Measurements from ENCODE around the gene TEX55. TPM values are rescaled to one million over a fixed set of nuclear protein-coding genes. Genes with fewer than 3 reads are reported as not detected.
"Not testable (repeated sequence)": the region's sequence is repeated elsewhere in the genome, so short reads cannot be mapped to it uniquely, and the experiment has no call there.

The TEX55 gene
- total RNA-seq, 1 experiment from 2014 or later: not detected

GRCh38 chr3:119160815-119161214, 14.8 kb downstream of the TEX55 start:
- no peak for DNase-seq (ENCODE audit: low read depth)

GRCh38 chr3:119161240-119161639, 15.3 kb downstream of the TEX55 start:
- no peak for DNase-seq (ENCODE audit: low read depth)

DNA sequence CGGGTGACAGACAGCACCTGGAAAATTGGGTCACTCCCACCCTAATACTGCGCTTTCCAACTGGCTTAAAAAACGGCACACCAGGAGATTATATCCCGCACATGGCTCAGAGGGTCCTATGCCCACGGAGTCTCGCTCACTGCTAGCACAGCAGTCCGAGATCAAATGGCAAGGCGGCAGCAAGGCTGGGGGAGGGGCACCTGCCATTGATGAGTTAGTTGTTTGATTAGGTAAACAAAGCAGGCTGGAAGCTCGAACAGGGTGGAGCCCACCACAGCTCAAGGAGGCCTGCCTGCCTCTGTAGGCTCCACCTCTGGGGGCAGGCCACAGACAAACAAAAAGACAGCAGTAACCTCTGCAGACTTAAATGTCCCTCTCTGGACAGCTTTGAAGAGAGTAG, 18.8 kb downstream of the TEX55 start:
- DNase-seq (ENCODE audit: low read depth): not testable (repeated sequence)

DNA sequence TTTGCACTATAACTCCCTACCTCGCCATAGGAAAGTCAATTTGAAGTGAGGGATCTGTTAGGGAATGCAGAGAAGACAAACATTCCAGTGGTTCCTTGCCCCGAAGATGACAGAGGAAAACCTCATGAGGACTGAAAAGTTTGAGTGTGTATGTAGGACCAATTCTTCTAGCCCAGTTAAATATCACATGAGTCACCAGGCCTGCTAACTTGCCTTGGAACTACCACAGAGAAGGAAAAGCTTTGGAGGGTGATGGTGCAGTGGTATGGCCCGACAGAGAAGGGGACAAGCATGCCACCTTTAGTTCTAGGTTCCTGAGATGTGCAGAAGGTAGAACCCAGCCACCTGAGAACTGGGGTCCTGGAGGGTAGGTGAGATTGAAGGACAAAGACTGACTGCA, 24.9 kb downstream of the TEX55 start:
- no peak for DNase-seq (ENCODE audit: low read depth)

DNA sequence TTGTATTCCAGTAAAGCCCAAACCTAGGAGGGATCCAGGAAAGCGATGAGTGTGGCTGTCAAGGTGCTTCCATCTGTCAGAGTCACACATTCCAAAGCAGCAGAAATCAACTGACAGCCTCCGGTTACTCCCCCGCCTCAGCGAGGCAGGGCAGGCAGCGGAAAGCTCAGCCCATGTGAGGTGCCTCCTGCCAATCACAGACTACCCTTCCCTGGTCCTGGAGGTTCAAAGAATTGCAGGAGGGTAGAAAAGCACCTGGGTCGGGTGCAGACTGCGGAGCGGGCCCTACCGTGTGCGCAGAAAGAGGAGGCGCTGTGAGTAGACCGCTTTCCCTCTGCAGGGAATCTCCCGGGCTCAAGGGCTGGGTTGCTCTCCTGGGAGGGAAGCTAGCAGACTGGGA, 27.4 kb downstream of the TEX55 start, which contains the start of gene UPK1B:
TSS of gene UPK1B (plus strand) at position 274 of the 400 bp plus-strand sequence. CDS start 13,144 bp downstream, outside the sequence.
- no peak for DNase-seq (ENCODE audit: low read depth)

DNA sequence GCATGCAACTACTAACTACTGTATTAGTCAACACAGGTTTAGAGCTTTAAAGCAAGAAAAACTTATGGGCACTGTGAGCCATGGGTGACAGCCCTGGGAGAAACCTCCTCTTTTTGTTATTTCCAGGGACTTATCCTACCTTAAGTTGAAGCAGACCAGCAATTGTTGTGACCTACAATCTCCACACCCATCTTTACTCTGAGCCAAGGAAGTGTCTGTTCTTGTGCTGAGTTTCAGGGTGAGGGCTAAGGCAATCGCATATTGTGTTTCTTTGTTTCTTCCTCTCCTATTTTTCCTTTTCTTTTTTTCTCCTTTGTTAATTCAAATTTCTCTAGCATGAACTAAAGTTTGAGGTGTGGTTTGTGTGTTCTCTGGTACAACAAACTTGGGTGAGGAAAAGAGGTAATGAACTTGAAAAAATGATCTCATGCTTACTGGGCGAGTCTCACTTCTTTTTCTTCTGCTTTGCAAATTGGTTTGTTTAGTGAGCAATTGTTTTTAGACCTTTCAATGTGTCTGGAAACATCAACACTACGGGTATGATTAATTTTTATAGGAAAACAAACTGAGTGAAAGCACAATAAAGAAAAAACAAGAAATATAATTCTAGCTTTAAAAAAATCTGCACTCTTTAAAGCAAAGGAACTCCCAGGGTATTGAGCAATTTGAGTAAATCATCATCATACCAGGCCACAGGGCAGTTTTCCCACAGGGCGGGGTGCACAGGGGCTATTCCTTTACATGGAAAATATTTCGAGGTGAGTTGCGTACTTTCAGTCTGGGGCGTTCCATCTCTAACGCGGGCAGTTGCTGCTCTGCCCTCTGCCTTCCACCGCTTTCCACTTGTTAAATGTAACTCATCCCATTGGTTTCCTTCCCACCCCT, 30.1 kb downstream of the TEX55 start:
- no peak for DNase-seq (ENCODE audit: low read depth)

GRCh38 chr3:119176778-119177177, 30.8 kb downstream of the TEX55 start:
- no peak for DNase-seq (ENCODE audit: low read depth)

DNA sequence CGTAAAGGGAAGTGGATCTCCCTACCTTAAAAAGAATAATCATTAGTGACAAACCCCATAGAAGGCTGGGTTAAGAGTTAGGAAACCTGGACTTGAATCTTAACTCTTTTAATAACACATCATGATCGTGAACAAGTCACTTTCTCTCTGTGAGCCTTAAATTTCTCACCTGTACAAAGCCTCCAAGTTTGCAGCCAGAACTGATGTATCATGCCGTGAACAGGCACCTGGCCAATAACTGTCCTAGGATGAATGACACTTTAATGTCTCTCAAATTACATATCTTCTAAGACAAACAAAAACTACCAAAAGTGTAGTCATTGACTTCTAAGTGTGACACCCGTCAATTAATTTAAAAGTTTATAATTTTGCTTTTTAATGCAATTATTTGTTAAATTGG, 31.4 kb downstream of the TEX55 start:
- DNase-seq (ENCODE audit: low read depth): no peak

GRCh38 chr3:119181765-119182164, 35.8 kb downstream of the TEX55 start:
- DNase-seq (ENCODE audit: low read depth): no peak

- DNase-seq (ENCODE audit: low read depth): no peak
These were observed 38.1 kb downstream of the TEX55 start for GRCh38 chr3:119184111-119184510.

GRCh38 chr3:119184796-119185570, 39.0 kb downstream of the TEX55 start:
- peak; percentile 43 for DNase-seq (ENCODE audit: low read depth)

- DNase-seq (ENCODE audit: low read depth): no peak
These were observed 41.3 kb downstream of the TEX55 start for GRCh38 chr3:119187266-119187665.

GRCh38 chr3:119191800-119192199, 45.8 kb downstream of the TEX55 start:
- no peak for DNase-seq (ENCODE audit: low read depth)

DNA sequence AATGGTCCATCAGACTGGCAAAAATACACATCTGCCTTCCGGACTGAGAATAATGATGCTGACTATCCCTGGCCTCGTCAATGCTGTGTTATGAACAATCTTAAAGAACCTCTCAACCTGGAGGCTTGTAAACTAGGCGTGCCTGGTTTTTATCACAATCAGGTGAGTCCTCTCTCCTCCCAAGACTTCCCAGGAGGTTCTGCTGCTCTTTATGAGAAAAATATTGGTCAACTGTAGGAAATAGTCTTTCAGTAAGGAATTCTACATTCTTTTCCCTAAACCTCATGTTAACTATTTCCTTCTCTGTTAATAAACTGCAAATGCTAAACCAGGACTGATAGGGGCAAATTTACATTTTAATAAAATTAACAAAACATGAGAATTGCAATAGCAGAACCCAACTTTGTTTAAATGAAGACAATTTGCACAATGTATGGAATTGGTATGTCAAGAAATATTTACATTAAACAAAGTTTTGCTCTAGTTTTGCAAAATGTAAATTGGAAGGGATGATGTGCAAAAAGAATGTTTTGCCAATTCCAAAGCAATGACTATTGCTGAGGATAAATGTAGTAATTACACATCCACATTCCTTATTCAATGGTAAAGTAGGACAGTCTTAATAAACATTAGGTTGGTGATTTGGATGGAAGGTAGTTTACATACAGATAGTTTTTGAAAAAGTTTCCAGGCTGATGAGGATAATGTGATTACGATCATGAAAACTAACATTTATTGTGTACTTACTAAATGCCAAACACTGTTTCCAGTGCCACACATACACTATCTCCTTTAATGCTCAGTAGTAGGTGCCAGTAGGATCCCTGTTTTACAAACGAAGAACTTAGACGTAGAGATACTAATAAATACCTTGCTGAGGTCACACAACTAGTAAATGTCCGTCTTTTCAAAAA, 48.5 kb downstream of the TEX55 start:
- DNase-seq (ENCODE audit: low read depth): no peak

DNA sequence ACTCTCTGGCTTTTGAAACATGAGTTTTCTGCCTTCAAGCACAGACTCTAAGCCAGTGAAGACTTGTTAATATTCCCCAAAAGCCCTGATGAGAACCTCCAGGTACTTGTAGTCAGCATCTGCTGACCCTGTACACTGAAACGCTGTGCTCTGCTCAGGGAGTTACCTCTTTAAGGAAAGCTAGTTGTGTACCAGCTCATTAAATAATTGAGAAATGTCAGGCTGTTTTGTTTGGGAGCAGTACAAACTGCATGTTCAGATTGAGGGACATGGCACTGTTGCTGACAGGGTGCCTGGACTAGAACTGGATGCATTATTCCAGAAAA, 49.1 kb downstream of the TEX55 start:
- no peak for DNase-seq (ENCODE audit: low read depth)

DNA sequence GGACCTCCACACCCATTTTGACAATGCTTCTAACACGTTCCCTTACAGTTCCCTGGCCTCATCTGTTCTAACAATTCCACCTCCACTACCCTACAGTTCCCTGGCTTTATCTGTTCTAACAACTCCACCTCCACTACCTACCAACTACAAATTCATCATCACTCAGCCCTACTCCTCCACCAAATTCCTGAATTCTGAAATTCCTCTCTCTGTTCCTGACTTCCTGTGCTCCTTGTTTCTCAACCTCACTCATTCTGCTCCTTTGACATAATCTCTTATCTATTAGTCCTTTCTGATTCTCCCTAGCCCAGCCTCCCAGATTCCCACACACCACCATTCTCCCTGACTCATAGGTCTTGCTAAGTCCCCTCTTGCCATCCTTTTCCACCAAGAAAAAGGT, 49.9 kb downstream of the TEX55 start:
- DNase-seq (ENCODE audit: low read depth): no peak

Other genes with a start within 250 kb of the TEX55 start
- gene IGSF11, start 111.3 kb upstream of the TEX55 start, total RNA-seq (2014; rRNA removed; shearing (Covaris generic)): 0.39 TPM in 1 of 2 replicates, not detected in the other
- gene UPK1B, start 27.4 kb downstream of the TEX55 start, total RNA-seq (2014; rRNA removed; shearing (Covaris generic)): not detected in 2 replicates
- 19.2 and 20.3 TPM in 2 replicates for gene B4GALT4, start 94.7 kb downstream of the TEX55 start, total RNA-seq (2014; rRNA removed; shearing (Covaris generic))
- 4.2 and 4.7 TPM in 2 replicates for gene ARHGAP31, start 148.2 kb downstream of the TEX55 start, total RNA-seq (2014; rRNA removed; shearing (Covaris generic))